NCI-H446 (cell line): ENCODE measurements around the gene BRIX1.
A peak's percentile ranks its signal among the peaks of the same experiment; 100 is the strongest.
"Not testable (repeated sequence)": the region's sequence is repeated elsewhere in the genome, so short reads cannot be mapped to it uniquely, and the experiment has no call there.

Experiments used
- DNase-seq, 2 experiments: peaks; one replicate each; lab custom pipeline; 2025; lab: John Stamatoyannopoulos, UW

The BRIX1 gene

DNA sequence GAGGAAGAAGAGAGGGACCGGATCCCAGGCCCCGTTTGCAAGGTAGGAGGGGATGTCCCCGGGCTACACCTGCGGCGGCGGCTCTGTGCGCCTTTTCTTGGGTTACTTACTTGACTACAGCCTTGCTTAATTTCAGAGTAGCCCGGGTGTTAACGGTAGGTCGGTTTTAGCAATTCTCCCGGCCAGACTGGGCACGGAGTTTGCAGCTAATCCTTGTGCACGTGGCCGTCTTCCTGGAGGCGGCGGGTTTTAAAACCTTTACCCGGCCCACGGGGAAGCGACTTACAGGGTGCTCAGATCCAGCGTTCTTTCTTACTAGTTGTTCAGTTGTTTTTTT is 313 bp downstream of the BRIX1 start:
- peak in 1 of 2 experiments; percentile 58 for DNase-seq

GRCh38 chr5:34916518-34916917 is 1.0 kb downstream of the BRIX1 start:
- DNase-seq: no peak

- DNase-seq: no peak
Observed at GRCh38 chr5:34918025-34918424, 2.5 kb downstream of the BRIX1 start.

DNA sequence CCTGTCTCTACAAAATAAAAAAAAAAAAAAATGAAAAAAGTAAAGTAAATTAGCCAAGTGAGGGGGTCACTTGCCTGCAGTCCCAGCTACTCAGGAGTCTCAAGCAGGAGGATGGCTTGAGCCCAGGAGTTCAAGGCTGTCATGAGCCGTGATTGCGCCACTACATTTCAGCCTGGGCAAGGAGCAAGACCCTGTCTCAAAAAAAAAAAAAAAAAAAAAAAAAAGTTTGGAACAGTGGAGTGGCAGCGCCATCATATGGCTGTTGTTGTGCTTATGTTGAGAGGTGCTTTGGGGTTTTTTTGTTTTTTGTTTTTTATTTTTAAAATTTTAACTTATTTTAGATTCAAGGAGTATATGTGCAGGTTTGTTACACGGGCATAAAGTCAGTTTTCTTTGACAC is 3.6 kb downstream of the BRIX1 start:
- DNase-seq: no peak

GRCh38 chr5:34923256-34923655 is 7.7 kb downstream of the BRIX1 start:
- DNase-seq: not testable (repeated sequence)

DNA sequence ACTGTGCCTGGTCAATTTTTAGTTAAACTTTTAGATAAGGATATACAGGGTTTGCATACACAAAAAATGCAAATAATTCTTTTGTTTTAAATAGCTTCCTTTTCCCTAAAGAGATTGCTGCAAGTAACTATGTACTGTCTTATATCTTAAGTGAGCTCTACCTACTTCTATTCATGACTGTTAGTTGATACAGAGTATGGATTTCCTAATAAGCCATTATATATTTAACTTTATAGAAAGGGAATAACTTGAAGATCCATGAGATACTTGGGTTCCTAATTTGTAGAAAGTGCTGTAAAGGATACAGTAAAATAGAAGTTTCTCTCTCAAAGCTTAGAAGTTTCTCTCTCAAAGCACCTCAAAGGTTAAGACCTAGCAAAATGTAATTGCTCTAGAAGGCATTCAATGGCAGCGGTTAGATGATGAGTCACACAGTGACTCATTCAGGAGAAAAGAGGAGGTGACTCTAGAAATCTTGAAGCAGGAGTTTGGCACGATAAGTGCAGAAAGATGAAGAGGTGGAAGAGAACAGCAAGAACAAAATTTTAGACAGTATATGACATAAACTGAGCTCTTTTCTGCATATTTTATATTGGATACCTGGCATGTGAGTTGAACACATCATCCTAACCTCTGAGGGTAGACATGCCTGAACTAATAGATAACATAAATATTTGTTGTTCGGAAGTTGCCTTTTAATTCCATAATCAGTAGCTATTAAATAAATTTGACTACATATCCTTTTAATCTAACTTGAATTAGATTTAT is 8.4 kb downstream of the BRIX1 start:
- peak in 1 of 2 experiments; percentile 31 for DNase-seq

GRCh38 chr5:34924462-34924765 is 8.9 kb downstream of the BRIX1 start:
- no peak for DNase-seq

DNA sequence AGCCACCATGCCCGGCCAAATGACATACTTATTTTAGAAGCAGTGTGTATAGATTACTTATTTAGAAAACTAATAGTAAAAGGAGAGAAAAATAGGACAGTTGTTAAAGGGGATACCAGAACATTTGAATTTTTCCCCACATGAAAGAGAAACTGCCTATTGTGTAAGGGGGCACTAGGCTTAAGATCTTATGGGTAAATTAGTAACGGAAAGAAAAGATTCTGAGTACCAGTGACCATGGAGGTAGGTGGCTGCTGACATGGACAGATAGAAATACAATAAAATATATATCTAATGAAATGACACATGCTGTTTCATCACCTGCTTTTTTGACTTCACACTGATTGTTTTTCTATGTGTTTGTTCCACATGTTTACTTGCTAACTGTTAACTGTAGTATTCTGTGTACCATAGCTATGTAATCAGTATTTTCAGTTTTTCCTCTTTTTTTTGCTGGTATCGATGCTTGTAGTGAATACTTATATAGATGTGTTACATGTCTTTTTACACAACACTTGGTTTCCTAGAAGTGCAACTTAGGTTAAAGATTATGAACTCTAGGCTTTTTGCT is 10.9 kb downstream of the BRIX1 start:
- no peak for DNase-seq

GRCh38 chr5:34927785-34928184 is 12.3 kb downstream of the BRIX1 start:
- no peak for DNase-seq

DNA sequence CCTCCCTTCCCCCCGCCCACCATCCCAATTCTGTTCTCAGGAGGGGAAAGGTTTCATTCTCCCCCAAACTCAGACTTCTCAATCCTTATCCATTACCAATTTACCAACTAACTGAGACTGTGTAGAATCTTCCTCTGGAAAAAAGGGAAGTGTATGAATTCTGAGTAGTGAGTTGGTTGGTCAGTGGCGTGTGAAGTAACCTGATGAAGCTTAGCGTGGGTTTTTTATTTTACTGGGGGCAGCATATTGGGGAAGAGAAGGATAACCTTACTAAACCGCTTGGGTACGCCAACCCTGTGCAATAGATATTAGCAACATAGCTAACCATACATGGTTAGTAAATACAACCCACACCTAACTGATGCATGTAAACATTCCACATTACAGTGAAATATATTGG is 12.8 kb downstream of the BRIX1 start:
- DNase-seq: no peak

DNA sequence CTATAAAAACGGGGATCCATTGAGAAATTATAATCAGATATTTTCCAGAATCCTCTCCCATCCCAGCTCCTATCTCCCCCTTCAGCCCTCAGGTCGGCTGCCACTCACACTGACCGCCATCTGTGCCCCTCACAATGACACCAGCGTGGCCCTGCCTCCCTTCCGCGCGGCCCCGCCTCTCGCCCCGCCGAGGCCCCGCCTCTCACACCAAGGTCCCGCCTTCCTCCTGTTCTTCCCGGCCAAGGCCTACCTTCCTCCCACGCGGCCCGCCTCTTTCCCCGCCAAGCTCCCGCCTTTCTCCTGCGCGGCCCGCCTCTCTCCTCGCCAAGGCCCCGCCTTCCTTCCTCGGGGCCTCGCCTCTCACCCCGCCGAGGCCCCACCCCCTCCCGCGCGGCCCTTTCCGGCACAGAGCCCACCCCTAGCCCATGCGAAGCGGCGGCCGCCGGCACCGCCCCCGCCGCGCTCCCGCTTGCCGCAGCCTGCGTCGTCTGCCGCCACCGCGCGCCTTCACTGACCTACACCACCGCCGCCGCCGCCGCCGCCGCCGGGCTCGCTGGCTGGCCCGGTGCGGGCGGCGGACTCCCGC is 13.7 kb downstream of the BRIX1 start, which contains the start of gene DNAJC21:
Gene DNAJC21 (plus strand): TSS at position 426 of the 586 bp plus-strand sequence. CDS start 261 bp downstream, outside the sequence.
- DNase-seq: peak; percentile 97 to 100

DNA sequence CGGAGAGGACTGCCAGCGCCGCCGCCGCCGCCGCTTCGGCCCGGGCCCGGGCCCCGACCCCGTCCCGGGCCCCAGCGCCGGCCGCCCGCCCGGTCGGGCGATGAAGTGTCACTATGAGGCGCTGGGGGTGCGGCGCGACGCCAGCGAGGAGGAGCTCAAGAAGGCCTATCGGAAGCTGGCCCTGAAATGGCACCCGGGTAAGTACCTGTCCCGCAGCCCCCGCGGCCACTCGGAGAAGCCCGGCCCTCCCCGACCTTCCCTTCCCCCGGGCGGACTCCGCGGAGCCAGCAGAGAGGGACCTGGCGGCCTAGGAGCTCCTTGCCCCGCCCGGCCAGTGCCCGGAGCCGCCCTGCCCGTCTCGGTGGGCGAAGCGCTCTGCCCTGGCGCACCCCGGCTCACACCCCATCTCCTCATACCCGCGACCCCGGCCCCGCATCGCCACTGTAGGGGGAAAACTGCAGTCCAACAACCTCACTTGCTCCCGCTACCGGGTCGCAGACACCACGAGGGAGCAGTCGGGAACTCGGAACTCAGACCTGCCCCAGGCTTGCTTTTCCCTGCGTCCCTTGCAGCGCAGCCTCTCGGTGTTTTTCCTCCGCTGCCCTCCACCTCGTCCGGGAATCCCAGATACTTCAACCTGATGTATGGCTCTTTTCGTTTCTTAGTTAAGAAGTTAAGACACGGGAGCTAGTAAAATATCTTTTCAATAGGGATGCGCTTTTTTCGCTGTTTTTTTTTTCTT is 14.4 kb downstream of the BRIX1 start:
- peak; percentile 83 to 90 for DNase-seq

GRCh38 chr5:34930462-34930844 is 14.9 kb downstream of the BRIX1 start:
- peak in 1 of 2 experiments; percentile 27 for DNase-seq

DNA sequence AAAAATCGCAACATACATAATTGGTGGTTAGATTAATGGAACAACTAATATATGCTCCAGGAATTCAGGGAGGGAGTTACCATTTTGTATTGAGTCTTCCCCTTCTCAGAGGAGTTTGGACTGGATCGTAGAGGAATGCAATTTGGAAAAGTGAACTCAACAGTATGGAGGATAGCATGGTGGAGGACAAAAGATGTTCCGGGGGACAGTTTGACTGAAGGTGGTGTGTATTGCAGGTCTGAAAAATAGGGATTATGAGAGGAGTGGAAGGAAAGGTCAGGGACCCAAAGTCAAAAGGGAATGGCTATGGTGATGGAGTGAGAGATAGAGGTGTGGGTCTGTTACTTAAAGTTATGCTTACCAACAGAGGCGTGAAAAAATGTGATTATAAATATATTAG is 15.4 kb downstream of the BRIX1 start:
- no peak for DNase-seq

GRCh38 chr5:34932947-34933346 is 17.4 kb downstream of the BRIX1 start:
- no peak for DNase-seq

- no peak for DNase-seq
Observed at GRCh38 chr5:34941936-34942335, 26.4 kb downstream of the BRIX1 start.

DNA sequence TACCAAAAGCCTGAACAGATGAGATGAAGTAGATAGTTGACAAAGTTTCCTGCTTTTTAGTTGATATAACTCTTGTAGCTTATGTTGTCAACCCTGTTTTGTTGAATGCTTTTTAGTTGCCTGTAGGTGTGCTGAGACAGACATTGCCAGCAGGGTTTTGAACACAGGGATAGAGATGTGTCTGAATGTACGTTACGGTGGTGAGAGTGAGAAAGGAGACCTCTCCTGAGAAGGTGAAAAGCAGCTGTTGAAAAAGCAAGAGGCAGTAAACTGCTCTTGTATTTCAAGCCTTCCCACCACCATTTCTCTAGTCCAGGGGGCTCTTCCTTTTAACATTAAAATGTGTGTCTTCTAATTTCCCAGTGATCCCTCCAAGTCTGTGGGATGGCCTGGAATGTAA is 28.5 kb downstream of the BRIX1 start:
- no peak for DNase-seq

DNA sequence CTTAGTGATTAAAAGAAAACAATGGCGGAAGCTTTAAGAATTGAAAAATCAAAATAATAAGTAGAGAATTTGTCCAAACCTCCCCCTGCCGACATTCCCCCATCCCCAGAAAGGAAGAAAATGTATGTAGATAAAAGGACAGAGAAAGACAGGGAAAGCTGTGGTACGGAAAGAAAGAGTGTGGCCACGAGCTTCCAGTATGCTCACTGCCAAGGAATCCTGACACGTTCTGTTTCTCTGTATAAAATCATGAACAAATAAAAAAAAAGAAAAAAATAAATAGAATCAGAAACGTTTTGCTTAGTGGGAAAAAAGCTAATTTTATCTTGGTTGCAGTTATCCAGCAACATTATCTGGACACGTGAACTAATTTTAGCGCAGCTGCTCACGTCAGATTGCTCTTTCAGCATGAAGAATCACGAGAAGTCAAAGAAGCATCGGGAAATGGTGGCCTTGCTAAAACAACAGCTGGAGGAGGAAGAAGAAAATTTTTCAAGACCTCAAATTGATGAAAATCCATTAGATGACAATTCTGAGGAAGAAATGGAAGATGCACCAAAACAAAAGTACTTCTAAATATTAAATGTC is 29.0 kb downstream of the BRIX1 start:
- DNase-seq: no peak

DNA sequence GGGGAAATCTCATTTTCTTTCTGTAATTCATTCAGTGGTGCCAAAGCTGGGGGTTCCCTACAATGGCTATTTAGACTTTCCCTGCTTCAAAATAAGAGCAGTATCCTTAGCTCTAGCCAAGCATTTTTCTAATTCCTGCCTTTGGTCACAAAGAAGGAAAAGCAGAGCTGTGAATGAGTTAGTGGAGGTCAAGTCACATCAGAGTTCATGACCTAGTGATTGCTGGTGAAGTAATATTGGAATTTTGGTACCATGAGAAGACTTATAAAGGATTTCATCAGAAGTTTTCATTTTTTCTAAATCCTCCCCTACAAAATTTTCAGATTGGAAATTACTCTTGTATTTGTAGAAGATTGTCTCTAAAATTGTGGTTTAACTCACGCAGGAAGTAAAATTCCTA is 41.8 kb downstream of the BRIX1 start:
- no peak for DNase-seq

DNA sequence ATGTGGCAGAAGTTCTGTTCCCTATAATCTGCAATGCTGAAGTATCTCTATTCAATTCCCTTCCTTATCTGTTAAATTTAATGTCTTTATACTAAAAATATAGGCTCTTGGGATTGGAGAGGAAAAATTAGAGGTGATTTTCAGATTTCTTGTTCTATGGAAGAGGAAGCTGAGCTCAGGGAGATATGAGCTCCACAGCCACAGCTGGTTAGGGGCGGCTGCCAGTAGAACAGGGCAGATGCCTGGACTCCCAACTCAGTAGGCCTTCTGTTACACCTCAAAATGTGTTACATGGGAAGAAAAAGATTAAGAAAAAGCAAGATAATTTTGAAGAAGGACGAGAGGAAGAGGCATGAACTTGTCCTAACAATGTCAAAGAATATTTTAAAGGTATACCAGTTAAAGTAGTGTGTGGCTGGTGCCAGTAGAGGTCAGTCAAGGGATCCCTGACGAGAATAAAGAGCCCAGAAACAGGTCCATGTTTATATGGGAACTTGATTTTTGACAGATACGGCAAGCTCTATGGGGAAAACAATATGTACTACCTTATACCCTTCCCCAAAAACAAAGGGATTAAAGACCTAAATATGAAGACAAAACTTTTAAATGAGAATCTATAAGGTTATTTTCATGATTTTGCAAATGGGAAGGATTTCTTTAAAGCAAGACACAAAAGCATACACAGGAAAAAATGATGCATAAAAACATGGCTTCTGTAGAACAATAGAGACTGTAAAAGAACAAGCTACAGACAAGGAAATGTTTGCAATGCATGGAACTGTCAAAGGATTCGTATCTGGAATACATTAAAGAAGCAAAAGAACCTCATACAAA is 42.6 kb downstream of the BRIX1 start:
- DNase-seq: peak; percentile 28 to 53

DNA sequence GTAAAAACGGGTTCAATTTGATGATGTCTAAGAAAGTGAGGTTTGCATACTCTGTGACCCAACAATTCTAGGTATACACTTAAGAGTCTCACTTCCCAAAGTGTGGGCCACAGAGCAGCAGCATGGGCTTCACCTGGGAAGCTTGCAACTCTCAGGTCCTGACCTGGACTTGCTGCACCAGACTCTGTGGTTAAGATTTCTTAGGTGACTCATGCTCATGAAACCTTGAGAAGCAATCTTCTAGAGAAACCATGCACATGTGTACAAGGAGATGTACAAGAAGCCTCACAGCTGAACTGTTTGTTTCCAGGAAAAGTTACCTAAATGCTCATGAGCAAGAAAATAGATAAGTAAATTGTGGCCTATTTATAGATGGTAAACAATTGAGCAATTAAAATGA is 43.8 kb downstream of the BRIX1 start:
- DNase-seq: no peak

GRCh38 chr5:34967540-34967939 is 52.0 kb downstream of the BRIX1 start:
- no peak for DNase-seq
